ENCODE data around the gene MXD1.

MXD1 gene

GRCh38 chr2:69979902-69980807 lies 65.2 kb downstream of the MXD1 start:
- FAIRE-seq = no peak

GRCh38 chr2:69983392-69983966 lies 68.6 kb downstream of the MXD1 start:
- no peak for FAIRE-seq

GRCh38 chr2:69985216-69985615 lies 70.3 kb downstream of the MXD1 start:
- no peak for FAIRE-seq

- no peak for FAIRE-seq
These were observed 70.8 kb downstream of the MXD1 start for GRCh38 chr2:69985688-69986087.

GRCh38 chr2:69986691-69987090 lies 71.8 kb downstream of the MXD1 start:
- no peak for FAIRE-seq

GRCh38 chr2:69988086-69988635 lies 73.3 kb downstream of the MXD1 start:
- no peak for FAIRE-seq

GRCh38 chr2:69989009-69989408 lies 74.1 kb downstream of the MXD1 start:
- FAIRE-seq = no peak

GRCh38 chr2:69989441-69990105 lies 74.7 kb downstream of the MXD1 start:
- no peak for FAIRE-seq

All from endometrium (tissue), 2 donors.